Endothelial cell (in vitro differentiated cells): Measurements from ENCODE around the gene PAFAH1B2. TPM values are rescaled to one million over a fixed set of nuclear protein-coding genes. Genes with fewer than 3 reads are reported as not detected.

Source experiments
- DNase-seq: peaks from one replicate; pipeline ENCODE4 v3.0.0; 2021; ENCODE audit warnings: low spot score
- H3K27ac Mint-ChIP-seq: one replicate; pipeline ENCODE4 v1.8.0; 2021; ENCODE audit warnings: mixed read lengths, inconsistent platforms; ENCODE audit not compliant: unreplicated experiment
- H3K27me3 Mint-ChIP-seq: one replicate; pipeline ENCODE4 v1.8.0; 2021; ENCODE audit warnings: mild to moderate bottlenecking, moderate library complexity, mixed read lengths, inconsistent platforms; ENCODE audit not compliant: unreplicated experiment
- H3K36me3 Mint-ChIP-seq: one replicate; pipeline ENCODE4 v1.8.0; 2021; ENCODE audit warnings: mild to moderate bottlenecking, low read depth, mixed read lengths, inconsistent platforms; ENCODE audit not compliant: unreplicated experiment
- H3K4me1 Mint-ChIP-seq: one replicate; pipeline ENCODE4 v1.8.0; 2021; ENCODE audit warnings: mild to moderate bottlenecking, mixed read lengths, inconsistent platforms; ENCODE audit not compliant: unreplicated experiment
- H3K4me3 Mint-ChIP-seq: one replicate; pipeline ENCODE4 v1.8.0; 2021; ENCODE audit warnings: mild to moderate bottlenecking, mixed read lengths, inconsistent platforms; ENCODE audit not compliant: unreplicated experiment
- H3K9me3 Mint-ChIP-seq: one replicate; pipeline ENCODE4 v1.8.0; 2021; ENCODE audit warnings: mixed read lengths, inconsistent platforms; ENCODE audit not compliant: unreplicated experiment
- CTCF ChIP-seq: fragments of 200-600 bp; sonication (generic); IDR thresholded peaks from one replicate; pipeline ENCODE4 v1.5.0; 2021; ENCODE audit warnings: antibody characterized with exemption; ENCODE audit not compliant: unreplicated experiment
- total RNA-seq: library from RNA; stranded (reverse); fragmentation: NEBNext Ultra II Directional; extraction: Animal tissue kit (Norgen Biotek cat#: 25700); gene quantifications from one replicate; pipeline ENCODE4 v1.2.1, GENCODE V29; 2021; ENCODE audit not compliant: unreplicated experiment

PAFAH1B2 gene
- total RNA-seq, 1 donor from 2014 or later = 87.4 TPM

GRCh38 chr11:117201658-117202305 lies 57.7 kb downstream of the PAFAH1B2 start:
- Mint-ChIP-seq H3K27ac (no peak overlapping the region), H3K27me3 (peaks cover 19% of the 10 kb centered on the region), H3K36me3 (peaks cover 14% of the 10 kb centered on the region), H3K4me1 (peaks cover 11% of the 10 kb centered on the region), H3K9me3 (no peaks in the 10 kb centered on the region), H3K4me3 (no peak overlapping the region)
- DNase-seq = no peak
- no peak for TF ChIP-seq CTCF

GRCh38 chr11:117202386-117203068 lies 58.4 kb downstream of the PAFAH1B2 start:
- no peak overlapping the region for H3K4me3 Mint-ChIP-seq
- peaks cover 12% of the 10 kb centered on the region for H3K36me3 Mint-ChIP-seq
- H3K27me3 Mint-ChIP-seq = peaks cover 19% of the 10 kb centered on the region
- DNase-seq = no peak
- no peaks in the 10 kb centered on the region for H3K9me3 Mint-ChIP-seq
- no peak for TF ChIP-seq CTCF
- peaks cover 11% of the 10 kb centered on the region for H3K4me1 Mint-ChIP-seq
- no peak overlapping the region for H3K27ac Mint-ChIP-seq

GRCh38 chr11:117203069-117203407 lies 59.0 kb downstream of the PAFAH1B2 start:
- Mint-ChIP-seq H3K27ac (no peak overlapping the region), H3K4me3 (no peak overlapping the region), H3K9me3 (no peaks in the 10 kb centered on the region), H3K27me3 (peaks cover 19% of the 10 kb centered on the region), H3K4me1 (peaks cover 11% of the 10 kb centered on the region), H3K36me3 (peaks cover 10% of the 10 kb centered on the region)
- TF ChIP-seq CTCF = no peak
- no peak for DNase-seq

GRCh38 chr11:117204283-117205080 lies 60.4 kb downstream of the PAFAH1B2 start:
- no peaks in the 10 kb centered on the region for H3K9me3 Mint-ChIP-seq
- DNase-seq = no peak
- H3K27me3 Mint-ChIP-seq = peaks cover 15% of the 10 kb centered on the region
- peaks cover 9% of the 10 kb centered on the region for H3K4me1 Mint-ChIP-seq
- no peak overlapping the region for H3K4me3 Mint-ChIP-seq
- no peak overlapping the region for H3K27ac Mint-ChIP-seq
- TF ChIP-seq CTCF = no peak
- peaks cover 9% of the 10 kb centered on the region for H3K36me3 Mint-ChIP-seq
